H1 (cell line): ENCODE results near the gene SCAF1. TPM values are rescaled to one million over a fixed set of nuclear protein-coding genes. Genes with fewer than 3 reads are reported as not detected.

Source experiments
- CTCF ChIA-PET: fragments of 300-600 bp; sonication (Branson Sonifier 250); formaldehyde crosslinking; loops from one replicate; lab custom pipeline; 2021; ENCODE audit not compliant: partially characterized antibody; lab: Charles Lee
- POLR2A ChIA-PET: fragments of 300-600 bp; sonication (Branson Sonifier 250); formaldehyde crosslinking; loops from one replicate; lab custom pipeline; 2021; ENCODE audit warnings: inconsistent platforms; ENCODE audit not compliant: partially characterized antibody; lab: Charles Lee
- DNase-seq, 2 experiments: peaks; one replicate each; pipeline versions ENCODE4 v3.0.0 to v3.0.0-alpha.2; 2010 to 2022; ENCODE audit warnings: low spot score in 2 of 2, low read depth in 1 of 2, mixed read lengths in 1 of 2
- FAIRE-seq: peaks from 2 replicates; lab custom pipeline; 2011; peaks lifted over from hg19 to GRCh38; lab: Jason Lieb, UNC
- H2AFZ ChIP-seq: 2 replicates; pipeline ENCODE4 v1.8.1; 2012; ENCODE audit warnings: low read length, inconsistent platforms
- H2AK5ac ChIP-seq: 2 replicates; pipeline ENCODE4 v1.6.1; 2013; ENCODE audit warnings: low read depth, low read length
- H2BK120ac ChIP-seq: replicated peaks from 2 replicates; pipeline ENCODE3; 2013; ENCODE audit warnings: low read depth, low read length, inconsistent platforms
- H2BK12ac ChIP-seq: 2 replicates; pipeline ENCODE4 v1.6.1; 2013; ENCODE audit warnings: low read depth, low read length
- H2BK15ac ChIP-seq: 2 replicates; pipeline ENCODE4 v1.6.1; 2013; ENCODE audit warnings: low read length
- H2BK20ac ChIP-seq: 2 replicates; pipeline ENCODE4 v1.6.1; 2013; ENCODE audit warnings: low read length
- H2BK5ac ChIP-seq: 2 replicates; pipeline ENCODE4 v1.6.1; 2013; ENCODE audit warnings: low read depth, low read length
- H3K14ac ChIP-seq: 2 replicates; pipeline ENCODE4 v1.6.1; 2013; ENCODE audit warnings: inconsistent platforms; ENCODE audit not compliant: insufficient read length
- H3K18ac ChIP-seq: 2 replicates; pipeline ENCODE4 v1.6.1; 2013; ENCODE audit warnings: low read length; ENCODE audit errors: extremely low read depth
- H3K23ac ChIP-seq: 2 replicates; pipeline ENCODE4 v1.6.1; 2013; ENCODE audit warnings: inconsistent platforms; ENCODE audit not compliant: insufficient read length
- H3K23me2 ChIP-seq: 2 replicates; pipeline ENCODE4 v1.6.1; 2013; ENCODE audit warnings: low read depth, low read length
- H3K27ac ChIP-seq: 2 replicates; pipeline ENCODE4 v1.6.1; 2011; ENCODE audit warnings: low read depth, low read length, inconsistent platforms
- H3K27me3 ChIP-seq, 4 experiments: replicated peaks in 1 of 4; 1 replicate in 1 of 4; 2 replicates in 3 of 4; pipeline versions ENCODE4 v1.6.1 to v1.8.1; 2011 to 2013; ENCODE audit warnings: low read length in 3 of 4, mild to moderate bottlenecking in 3 of 4, inconsistent platforms in 2 of 4, mixed read lengths in 2 of 4, moderate library complexity in 1 of 4; ENCODE audit not compliant: control insufficient read depth in 3 of 4, insufficient read depth in 3 of 4; ENCODE audit errors: extremely low read depth in 1 of 4
- H3K36me3 ChIP-seq, 4 experiments: 2 replicates each; pipeline versions ENCODE4 v1.6.1 to v1.8.1; 2011 to 2013; ENCODE audit warnings: mild to moderate bottlenecking in 4 of 4, low read length in 3 of 4, moderate library complexity in 2 of 4, control low read depth in 1 of 4, inconsistent platforms in 1 of 4; ENCODE audit not compliant: insufficient read depth in 4 of 4, control insufficient read depth in 2 of 4
- H3K4ac ChIP-seq: replicated peaks from 2 replicates; pipeline ENCODE3; 2013; ENCODE audit warnings: low read length, low read depth, mixed read lengths, inconsistent platforms; ENCODE audit not compliant: insufficient read length
- H3K4me1 ChIP-seq, 4 experiments: replicated peaks in 1 of 4; 1 replicate in 1 of 4; 2 replicates in 3 of 4; pipeline versions ENCODE4 v1.6.1 to v1.8.1; 2011 to 2013; ENCODE audit warnings: low read length in 3 of 4, inconsistent platforms in 2 of 4, mixed read lengths in 1 of 4; ENCODE audit not compliant: insufficient read depth in 4 of 4, control insufficient read depth in 3 of 4
- H3K4me2 ChIP-seq, 2 experiments: 2 replicates each; pipeline versions ENCODE4 v1.6.1 to v1.8.1; 2011 to 2013; ENCODE audit warnings: low read depth in 2 of 2, low read length in 2 of 2, control low read depth in 1 of 2, inconsistent platforms in 1 of 2, mild to moderate bottlenecking in 1 of 2; ENCODE audit not compliant: insufficient read depth in 1 of 2
- H3K4me3 ChIP-seq, 4 experiments: fragments of 200-600, 300-600 bp in 1 of 4; sonication (generic), shearing (Covaris generic), sonication (Bioruptor Twin) in 1 of 4; 2 replicates each; pipeline versions ENCODE4 v1.5.1 to v1.8.1; 2011 to 2016; ENCODE audit warnings: low read length in 4 of 4, low read depth in 3 of 4, control low read depth in 2 of 4, inconsistent platforms in 2 of 4, mild to moderate bottlenecking in 2 of 4, mixed read lengths in 1 of 4, moderate library complexity in 1 of 4; ENCODE audit not compliant: insufficient read depth in 2 of 4; ENCODE audit errors: extremely low read depth in 1 of 4
- H3K56ac ChIP-seq: replicated peaks from 2 replicates; pipeline ENCODE3; 2013; ENCODE audit warnings: low read depth, mild to moderate bottlenecking, mixed read lengths, low read length, inconsistent platforms; ENCODE audit not compliant: insufficient read length
- H3K79me1 ChIP-seq: 2 replicates; pipeline ENCODE4 v1.6.1; 2013; ENCODE audit warnings: low read depth, low read length, control low read depth
- H3K79me2 ChIP-seq, 2 experiments: 2 replicates each; pipeline versions ENCODE4 v1.6.1 to v1.8.1; 2012 to 2013; ENCODE audit warnings: low read length in 2 of 2, mild to moderate bottlenecking in 2 of 2, inconsistent platforms in 1 of 2; ENCODE audit not compliant: insufficient read depth in 2 of 2, control insufficient read depth in 1 of 2
- H3K9ac ChIP-seq, 4 experiments: replicated peaks in 1 of 4; 1 replicate in 1 of 4; 2 replicates in 3 of 4; pipeline versions ENCODE4 v1.6.1 to v1.8.1; 2011 to 2013; ENCODE audit warnings: low read depth in 3 of 4, low read length in 3 of 4, control low read depth in 2 of 4, mild to moderate bottlenecking in 2 of 4, moderate library complexity in 2 of 4, inconsistent platforms in 1 of 4; ENCODE audit errors: extremely low read depth in 1 of 4
- H3K9me3 ChIP-seq, 2 experiments: 2 replicates each; pipeline versions ENCODE4 v1.6.1 to v1.8.1; 2012 to 2013; ENCODE audit warnings: mild to moderate bottlenecking in 2 of 2, moderate library complexity in 2 of 2, control low read depth in 1 of 2, inconsistent platforms in 1 of 2, low read depth in 1 of 2, low read length in 1 of 2, mixed read lengths in 1 of 2; ENCODE audit not compliant: insufficient read depth in 2 of 2
- H4K20me1 ChIP-seq, 2 experiments: replicated peaks in 1 of 2; 2 replicates each; pipeline versions ENCODE3 to v1.8.1; 2011 to 2013; ENCODE audit warnings: inconsistent platforms in 2 of 2, low read length in 2 of 2, mild to moderate bottlenecking in 1 of 2; ENCODE audit not compliant: insufficient read depth in 2 of 2, control insufficient read depth in 1 of 2
- H4K5ac ChIP-seq: 2 replicates; pipeline ENCODE4 v1.6.1; 2013; ENCODE audit warnings: low read length, low read depth, mixed read lengths, inconsistent platforms; ENCODE audit not compliant: insufficient read length
- H4K8ac ChIP-seq: 2 replicates; pipeline ENCODE4 v1.8.0; 2013; ENCODE audit warnings: mild to moderate bottlenecking, moderate library complexity, low read length, inconsistent platforms; ENCODE audit not compliant: insufficient read depth; ENCODE audit errors: extremely low read depth
- H4K91ac ChIP-seq: replicated peaks from 2 replicates; pipeline ENCODE3; 2013; ENCODE audit warnings: low read length, mixed read lengths, inconsistent platforms; ENCODE audit not compliant: insufficient read length
- BCL11A ChIP-seq, 2 experiments: IDR thresholded peaks; one replicate each; pipeline ENCODE4 v1.6.1; 2011; ENCODE audit warnings: low read depth in 2 of 2, low read length in 2 of 2, mild to moderate bottlenecking in 2 of 2
- BRCA1 ChIP-seq: IDR thresholded peaks from 2 replicates; pipeline ENCODE4 v1.6.1; 2012; ENCODE audit warnings: low read depth, low read length, improper control_type of control experiment
- CHD1 ChIP-seq: IDR thresholded peaks from 2 replicates; pipeline ENCODE4 v1.6.1; 2012; ENCODE audit warnings: low read depth, low read length, improper control_type of control experiment
- GABPA ChIP-seq: IDR thresholded peaks from 2 replicates; pipeline ENCODE4 v1.6.1; 2011; ENCODE audit warnings: mild to moderate bottlenecking, low read length, moderate library complexity, borderline replicate concordance; ENCODE audit not compliant: insufficient read depth
- POU5F1 ChIP-seq: IDR thresholded peaks from 2 replicates; pipeline ENCODE4 v1.6.1; 2011; ENCODE audit warnings: low read depth, mild to moderate bottlenecking, low read length, moderate library complexity
- RNF2 ChIP-seq: fragments of 200-900, 300-1000 bp; sonication (generic); IDR thresholded peaks from 2 replicates; pipeline ENCODE4 v1.7.1; 2016; ENCODE audit warnings: borderline replicate concordance, low read depth, mild to moderate bottlenecking, antibody characterized with exemption, low read length; ENCODE audit not compliant: poor library complexity, severe bottlenecking; ENCODE audit errors: missing control alignments
- SP4 ChIP-seq: IDR thresholded peaks from 2 replicates; pipeline ENCODE4 v1.6.1; 2012; ENCODE audit warnings: low read length, inconsistent platforms
- WGBS, 2 experiments: shearing (Covaris generic) in 1 of 2; methylation state at CpG; one replicate each; pipeline versions ENCODE4 v1.1.6 to v1.1.7; 2013 to 2015; ENCODE audit warnings: low lambda C conversion rate in 2 of 2, mixed read lengths in 2 of 2, inconsistent platforms in 1 of 2, low coverage in 1 of 2, missing lambda C conversion rate in 1 of 2; ENCODE audit not compliant: insufficient replicate concordance in 2 of 2, insufficient coverage in 1 of 2, insufficient read length in 1 of 2; ENCODE audit errors: extremely low coverage in 1 of 2, missing lambda C conversion rate in 1 of 2; 5-methylcytosine and 5-hydroxymethylcytosine counted together
- polyA plus RNA-seq, 7 experiments: library from polyadenylated mRNA; depleted of rRNA in 3 of 7; stranded (reverse) in 5 of 7; unstranded in 2 of 7; fragments of >200 nt in 5 of 7; fragments of 200-250 nt in 2 of 7; gene quantifications; 1 replicate in 5 of 7; 2 replicates in 1 of 7; 4 replicates in 1 of 7; pipeline versions ENCODE4 v1.2.1 to v1.2.3, GENCODE V29; 2011 to 2013; ENCODE audit warnings: missing spikeins in 2 of 7, mixed read lengths in 2 of 7
- total RNA-seq: library from RNA; stranded (reverse); fragmentation: NEBNext Ultra II Directional; extraction: Animal tissue kit (Norgen Biotek cat#: 25700); gene quantifications from 2 replicates; pipeline ENCODE4 v1.2.1, GENCODE V29; 2021
- TF ChIP-seq, protein P1 (sequence below): IDR thresholded peaks from 2 replicates; pipeline ENCODE4 v1.6.1; 2012; ENCODE audit warnings: low read length, inconsistent platforms

The SCAF1 gene
- total and polyA plus RNA-seq, 2 of the 8 experiments (the other 6 are each of a cell fraction or from before 2014, with no cell fraction given), result 9.7 to 81.7 TPM

DNA sequence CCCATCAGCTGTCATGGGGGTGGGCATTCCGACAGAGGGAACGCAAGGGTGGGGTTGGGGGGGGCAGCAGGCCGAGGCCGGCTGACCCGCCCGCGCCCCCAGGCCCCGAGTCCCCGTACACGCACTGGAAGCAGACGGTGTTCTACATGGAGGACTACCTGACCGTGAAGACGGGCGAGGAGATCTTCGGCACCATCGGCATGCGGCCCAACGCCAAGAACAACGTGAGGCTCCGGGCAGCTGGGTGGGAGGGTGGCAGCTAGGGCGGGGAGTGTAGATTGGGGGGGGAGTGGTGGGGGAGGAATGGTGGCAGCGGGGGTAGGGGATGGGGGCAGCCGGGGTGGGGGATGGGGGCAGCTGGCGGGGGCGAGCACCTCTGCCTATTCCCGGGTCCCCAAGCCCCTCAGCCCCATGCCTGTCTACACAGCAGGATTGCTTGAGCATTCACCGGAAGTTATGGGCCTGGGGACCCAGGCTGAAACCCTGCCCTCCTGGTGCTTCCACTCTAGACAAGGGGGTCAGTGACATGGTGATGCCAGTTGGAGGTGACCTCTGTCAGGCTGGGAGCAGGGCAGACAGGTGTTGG lies 44.6 kb downstream of the SCAF1 start:
- TF ChIP-seq, protein P1, sequence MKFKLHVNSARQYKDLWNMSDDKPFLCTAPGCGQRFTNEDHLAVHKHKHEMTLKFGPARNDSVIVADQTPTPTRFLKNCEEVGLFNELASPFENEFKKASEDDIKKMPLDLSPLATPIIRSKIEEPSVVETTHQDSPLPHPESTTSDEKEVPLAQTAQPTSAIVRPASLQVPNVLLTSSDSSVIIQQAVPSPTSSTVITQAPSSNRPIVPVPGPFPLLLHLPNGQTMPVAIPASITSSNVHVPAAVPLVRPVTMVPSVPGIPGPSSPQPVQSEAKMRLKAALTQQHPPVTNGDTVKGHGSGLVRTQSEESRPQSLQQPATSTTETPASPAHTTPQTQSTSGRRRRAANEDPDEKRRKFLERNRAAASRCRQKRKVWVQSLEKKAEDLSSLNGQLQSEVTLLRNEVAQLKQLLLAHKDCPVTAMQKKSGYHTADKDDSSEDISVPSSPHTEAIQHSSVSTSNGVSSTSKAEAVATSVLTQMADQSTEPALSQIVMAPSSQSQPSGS, result no peak
- TF ChIP-seq BRCA1, result no peak
- no peak for TF ChIP-seq POU5F1
- no peak for TF ChIP-seq CHD1
- no peak for TF ChIP-seq GABPA
- TF ChIP-seq SP4, result no peak
- no peak for TF ChIP-seq RNF2
- TF ChIP-seq BCL11A (IDR thresholded peaks at IDR 0.05; ENCODE audit: low read depth in 2 of 2, low read length in 2 of 2), result no peak
- H3K36me3 ChIP-seq, result peaks cover 26 to 55% (median 39%) of the 10 kb centered on the region in 4 experiments
- ChIA-PET CTCF (interaction anchor here (0.6 to 2.8 kb wide), 5 partner anchors 8 to 338 kb away, joined by 3 to 11 read pairs (median 4); no protein-coding TSS in a partner anchor), POLR2A (interaction anchor here (1.0 to 12.2 kb wide), 8 partner anchors 8 to 190 kb away, joined by 3 to 168 read pairs (median 4); partner anchors contain the start of genes PRMT1 and RPS11)
- no peak overlapping the region for H3K14ac ChIP-seq
- no peaks in the 10 kb centered on the region for H3K27me3 ChIP-seq
- no peak overlapping the region for H4K5ac ChIP-seq
- H4K20me1 ChIP-seq, result peaks cover 27 to 46% of the 10 kb centered on the region in 2 experiments
- peaks cover 0 to 18% (median 13%) of the 10 kb centered on the region in 4 experiments; a peak in 6 of 7 replicates for H3K4me1 ChIP-seq
- no peak overlapping the region for H2AFZ ChIP-seq
- no peak overlapping the region for H2BK20ac ChIP-seq
- H2AK5ac ChIP-seq, result no peak overlapping the region
- no peaks in the 10 kb centered on the region for H3K9me3 ChIP-seq
- peaks cover 14% of the 10 kb centered on the region for H3K79me1 ChIP-seq
- WGBS, 2 experiments, result 89% methylated on average over 14 of the region's 27 CpGs; no CpG with 5 or more reads in 1 of the 2 experiments
- no peak overlapping the region for H3K4me2 ChIP-seq
- H3K18ac ChIP-seq, result no peak overlapping the region
- no peak overlapping the region for H3K56ac ChIP-seq
- H2BK15ac ChIP-seq, result no peak overlapping the region
- peaks cover 0 to 16% of the 10 kb centered on the region in 2 experiments; a peak in 2 of 4 replicates for H3K79me2 ChIP-seq
- DNase-seq (no peak), FAIRE-seq (no peak)
- no peak overlapping the region for H4K8ac ChIP-seq
- H3K23ac ChIP-seq, result no peak overlapping the region
- H3K4ac ChIP-seq, result no peak overlapping the region
- H4K91ac ChIP-seq, result no peak overlapping the region
- no peak overlapping the region for H2BK5ac ChIP-seq
- H2BK120ac ChIP-seq, result no peak overlapping the region
- H3K4me3 ChIP-seq, result no peak overlapping the region
- H3K23me2 ChIP-seq, result peaks cover 18% of the 10 kb centered on the region
- H3K9ac ChIP-seq, result no peak overlapping the region
- H2BK12ac ChIP-seq, result no peak overlapping the region
- H3K27ac ChIP-seq, result no peak overlapping the region
